Activated naive CD8-positive, alpha-beta T cell (primary cell): Measurements from ENCODE around the gene CARD19.
A peak's percentile ranks its signal among the peaks of the same experiment; 100 is the strongest.

Experiments
- H3K27ac Mint-ChIP-seq: one replicate; pipeline ENCODE4 v1.8.0; 2021; ENCODE audit warnings: mixed read lengths
- H3K27me3 Mint-ChIP-seq: one replicate; pipeline ENCODE4 v1.8.0; 2021; ENCODE audit warnings: mixed read lengths
- H3K36me3 Mint-ChIP-seq: one replicate; pipeline ENCODE4 v1.8.0; 2021; ENCODE audit warnings: mixed read lengths
- H3K4me1 Mint-ChIP-seq: one replicate; pipeline ENCODE4 v1.8.0; 2021; ENCODE audit warnings: low read depth, mixed read lengths
- H3K4me3 Mint-ChIP-seq: one replicate; pipeline ENCODE4 v1.8.0; 2021; ENCODE audit warnings: mild to moderate bottlenecking, mixed read lengths
- H3K9me3 Mint-ChIP-seq: one replicate; pipeline ENCODE4 v1.8.0; 2021; ENCODE audit warnings: low read depth, mixed read lengths

The CARD19 gene

DNA sequence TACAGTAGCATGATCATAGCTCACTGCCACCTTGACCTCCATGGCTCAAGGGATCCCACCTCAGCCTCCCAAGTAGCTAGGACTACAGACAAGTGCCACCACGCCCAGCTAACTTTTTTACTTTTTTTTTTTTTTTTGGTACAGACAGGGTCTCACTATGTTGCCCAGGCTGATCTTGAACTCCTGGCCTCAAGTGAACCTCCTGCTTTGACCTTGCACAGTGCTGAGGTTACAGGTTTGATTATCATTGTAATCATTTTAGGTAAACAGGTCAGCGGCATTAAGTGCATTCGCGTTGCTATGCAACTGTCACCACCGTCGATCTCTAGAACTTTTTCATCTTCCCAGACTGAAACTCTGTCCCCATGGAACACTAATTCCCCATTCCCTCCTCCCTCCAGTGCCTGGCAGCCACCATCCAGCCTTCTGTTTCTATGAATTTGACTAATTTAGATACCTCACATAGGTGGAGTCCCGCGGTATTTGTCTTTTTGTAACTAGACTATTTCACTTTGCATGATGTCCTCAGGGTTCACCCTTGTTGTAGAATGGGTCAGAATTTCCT is 5.8 kb upstream of the CARD19 start:
- H3K9me3 Mint-ChIP-seq: no peaks in the 10 kb centered on the region
- H3K27ac Mint-ChIP-seq: peak overlapping the region; percentile 67
- peaks cover 56% of the 10 kb centered on the region for H3K4me1 Mint-ChIP-seq
- H3K4me3 Mint-ChIP-seq: no peak overlapping the region
- no peaks in the 10 kb centered on the region for H3K27me3 Mint-ChIP-seq
- peaks cover 18% of the 10 kb centered on the region for H3K36me3 Mint-ChIP-seq

DNA sequence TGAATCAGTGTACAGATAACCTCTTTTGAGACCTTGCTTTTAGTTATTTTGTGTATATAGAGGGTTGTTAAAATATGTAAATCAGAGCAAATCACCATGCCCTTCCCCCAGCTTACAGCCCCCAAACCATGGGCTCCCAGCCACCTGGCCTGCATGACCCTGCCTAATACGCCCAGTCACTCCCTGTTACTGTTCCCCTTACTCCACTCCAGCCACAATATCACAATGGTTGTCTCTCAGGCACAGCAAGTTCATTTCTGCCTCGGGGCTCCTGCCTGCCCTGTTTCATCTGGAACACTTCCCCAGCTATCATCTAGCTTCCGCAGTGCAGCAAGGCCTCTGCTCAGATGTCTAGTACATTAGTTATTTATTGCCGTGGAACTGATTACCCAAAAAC is 5.0 kb upstream of the CARD19 start:
- no peaks in the 10 kb centered on the region for H3K27me3 Mint-ChIP-seq
- H3K4me1 Mint-ChIP-seq: peaks cover 56% of the 10 kb centered on the region
- no peaks in the 10 kb centered on the region for H3K9me3 Mint-ChIP-seq
- H3K36me3 Mint-ChIP-seq: peaks cover 13% of the 10 kb centered on the region
- peak overlapping the region; percentile 28 for H3K4me3 Mint-ChIP-seq
- H3K27ac Mint-ChIP-seq: peak overlapping the region; percentile 76

DNA sequence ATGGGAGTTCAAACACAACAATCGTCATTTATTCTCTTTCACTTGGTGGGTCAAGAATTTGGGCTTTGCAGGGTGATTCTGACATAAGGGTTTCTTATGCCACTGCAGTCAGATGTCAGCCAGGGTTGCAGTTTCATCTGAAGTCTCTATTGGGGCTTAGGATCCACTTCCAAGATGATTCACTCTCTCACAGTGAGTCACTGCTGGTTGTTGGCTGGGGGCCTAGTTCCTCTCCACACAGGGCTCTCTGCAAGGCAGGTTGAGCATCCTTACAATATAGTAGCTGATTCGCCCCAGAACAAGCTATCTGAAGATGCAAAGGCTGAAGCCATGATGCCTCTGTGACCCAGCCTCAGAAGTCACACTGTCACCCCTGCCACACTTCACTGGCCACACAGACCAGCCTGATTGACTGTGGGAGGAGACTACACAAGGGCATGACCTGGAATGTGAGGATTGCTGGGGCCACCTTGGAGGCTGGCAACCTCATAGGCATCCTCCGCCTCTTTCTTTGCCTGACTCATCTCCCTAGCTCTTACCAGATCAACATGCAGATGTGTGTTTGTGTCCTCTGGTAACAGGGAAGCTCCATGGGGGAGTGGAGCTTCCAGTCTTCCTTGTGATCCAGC is 4.5 kb upstream of the CARD19 start:
- H3K27me3 Mint-ChIP-seq: no peaks in the 10 kb centered on the region
- no peaks in the 10 kb centered on the region for H3K9me3 Mint-ChIP-seq
- H3K36me3 Mint-ChIP-seq: peaks cover 13% of the 10 kb centered on the region
- peaks cover 56% of the 10 kb centered on the region for H3K4me1 Mint-ChIP-seq
- H3K4me3 Mint-ChIP-seq: peak overlapping the region; percentile 28
- H3K27ac Mint-ChIP-seq: peak overlapping the region; percentile 76

DNA sequence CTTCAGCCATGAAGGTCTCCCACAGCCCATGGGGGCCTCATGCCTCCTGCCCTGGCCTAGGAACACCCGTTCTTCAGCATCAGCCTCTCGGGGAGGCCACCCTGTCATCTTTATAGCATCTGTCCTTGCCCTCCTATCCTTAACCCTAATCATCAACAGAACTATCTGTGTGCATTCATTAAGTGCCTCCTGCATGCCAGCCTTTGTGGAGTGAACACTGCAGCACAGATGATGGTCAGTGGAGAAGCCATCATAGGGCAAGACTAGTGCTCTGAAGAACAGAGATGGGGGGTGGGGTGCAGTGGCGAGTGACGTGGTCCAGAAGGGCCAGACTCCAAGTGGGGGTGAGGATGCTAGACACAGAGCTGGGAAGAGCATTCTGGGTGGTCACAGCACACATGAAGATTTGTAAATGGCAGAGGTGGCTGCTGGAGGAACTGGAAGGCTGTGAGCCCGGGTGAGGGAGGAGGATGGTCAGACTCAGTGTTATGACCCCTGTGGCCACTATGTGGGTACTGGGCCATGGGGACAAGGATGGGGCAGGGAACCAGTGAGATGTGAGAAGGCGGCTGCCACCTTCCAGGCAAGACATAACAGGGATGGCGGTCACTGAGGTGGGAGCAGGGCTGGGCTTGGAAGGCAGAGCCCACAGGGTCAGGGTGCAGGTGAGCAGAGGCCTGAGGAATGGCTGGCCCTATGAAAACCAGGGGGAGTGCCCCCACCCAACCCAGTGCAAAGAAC is 3.6 kb upstream of the CARD19 start:
- Mint-ChIP-seq H3K27me3 (no peaks in the 10 kb centered on the region), H3K4me1 (peaks cover 62% of the 10 kb centered on the region), H3K4me3 (peak overlapping the region; percentile 28), H3K9me3 (no peaks in the 10 kb centered on the region), H3K27ac (peak overlapping the region; percentile 76), H3K36me3 (peaks cover 13% of the 10 kb centered on the region)

DNA sequence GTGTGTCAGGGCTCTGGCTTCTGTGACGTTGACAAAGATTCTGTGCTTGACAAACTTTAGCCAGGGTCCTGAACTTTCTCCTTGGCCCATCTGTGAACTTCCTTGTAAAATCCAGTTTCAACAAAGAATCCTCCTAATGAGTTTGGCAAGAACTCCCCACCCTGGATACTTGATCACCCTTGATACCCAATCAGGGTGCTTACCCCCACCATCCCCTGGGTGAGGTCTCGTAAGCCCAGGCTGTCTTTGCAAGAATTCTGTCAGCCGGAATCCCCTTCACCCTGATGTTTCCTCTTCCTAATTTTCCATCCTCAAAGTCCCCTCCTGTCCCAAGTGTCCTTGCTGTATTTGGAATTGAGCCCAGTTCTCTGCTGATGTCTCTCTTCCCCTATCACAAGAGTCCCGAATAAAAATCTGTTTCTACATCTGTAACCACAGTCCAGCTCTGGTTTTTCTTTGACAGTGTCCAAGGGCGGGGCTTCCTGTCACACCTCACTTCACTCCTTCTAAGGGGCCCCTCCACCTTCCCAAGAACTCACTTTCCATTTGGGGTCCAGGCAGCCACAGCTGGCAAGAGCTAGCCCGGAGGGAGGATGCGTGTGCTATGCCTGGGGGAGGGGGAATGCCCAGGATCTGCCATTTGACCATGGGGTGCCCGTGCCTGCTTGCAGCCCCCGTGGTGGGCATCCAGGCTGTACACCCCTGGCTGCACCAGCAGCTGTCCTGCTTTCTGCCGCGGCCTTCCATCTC is 2.7 kb upstream of the CARD19 start:
- peak overlapping the region; percentile 81 for H3K27ac Mint-ChIP-seq
- no peaks in the 10 kb centered on the region for H3K9me3 Mint-ChIP-seq
- H3K36me3 Mint-ChIP-seq: peaks cover 13% of the 10 kb centered on the region
- H3K4me1 Mint-ChIP-seq: peaks cover 71% of the 10 kb centered on the region
- H3K4me3 Mint-ChIP-seq: peak overlapping the region; percentile 2
- no peaks in the 10 kb centered on the region for H3K27me3 Mint-ChIP-seq

DNA sequence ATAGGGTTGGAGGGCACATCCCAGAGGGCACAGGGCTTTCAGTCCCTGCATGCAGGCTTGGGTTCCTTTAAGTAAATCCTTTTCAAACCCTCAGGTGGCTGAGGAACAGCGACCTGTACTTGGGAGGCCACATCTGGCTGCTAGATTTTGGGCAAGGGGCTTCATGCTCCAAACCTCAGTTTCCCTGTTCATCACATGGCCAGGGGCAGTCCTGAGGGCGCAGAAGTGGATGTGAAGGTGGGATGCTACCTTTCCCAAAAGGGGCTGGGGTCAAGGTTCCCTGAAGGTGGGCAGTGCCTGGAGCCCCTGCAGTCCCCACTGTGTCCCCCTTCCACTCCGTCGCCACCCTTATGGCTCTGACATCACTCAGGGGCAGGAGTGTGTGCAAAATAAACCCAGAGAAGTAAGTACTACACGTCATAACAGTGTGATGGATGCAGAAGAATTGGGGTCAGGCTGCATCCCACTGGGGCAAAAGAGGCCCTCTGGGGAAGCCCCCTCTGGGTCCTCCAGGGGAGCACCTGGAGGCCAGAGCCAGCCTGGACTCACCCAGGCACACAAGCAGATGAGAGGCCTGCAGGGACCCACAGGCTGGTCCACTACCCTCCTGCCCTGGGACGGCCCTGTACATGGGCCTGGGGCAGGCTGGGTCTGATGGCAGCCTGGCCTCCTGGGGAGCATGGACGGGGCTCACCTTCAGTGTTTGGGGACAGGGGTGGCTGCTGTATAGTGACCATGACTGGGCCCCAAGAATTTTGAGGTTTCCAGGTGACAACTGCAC is 1.9 kb upstream of the CARD19 start:
- Mint-ChIP-seq H3K4me3 (peak overlapping the region; percentile 86), H3K9me3 (no peaks in the 10 kb centered on the region), H3K36me3 (peaks cover 11% of the 10 kb centered on the region), H3K27ac (peak overlapping the region; percentile 92), H3K4me1 (peaks cover 68% of the 10 kb centered on the region), H3K27me3 (no peaks in the 10 kb centered on the region)

DNA sequence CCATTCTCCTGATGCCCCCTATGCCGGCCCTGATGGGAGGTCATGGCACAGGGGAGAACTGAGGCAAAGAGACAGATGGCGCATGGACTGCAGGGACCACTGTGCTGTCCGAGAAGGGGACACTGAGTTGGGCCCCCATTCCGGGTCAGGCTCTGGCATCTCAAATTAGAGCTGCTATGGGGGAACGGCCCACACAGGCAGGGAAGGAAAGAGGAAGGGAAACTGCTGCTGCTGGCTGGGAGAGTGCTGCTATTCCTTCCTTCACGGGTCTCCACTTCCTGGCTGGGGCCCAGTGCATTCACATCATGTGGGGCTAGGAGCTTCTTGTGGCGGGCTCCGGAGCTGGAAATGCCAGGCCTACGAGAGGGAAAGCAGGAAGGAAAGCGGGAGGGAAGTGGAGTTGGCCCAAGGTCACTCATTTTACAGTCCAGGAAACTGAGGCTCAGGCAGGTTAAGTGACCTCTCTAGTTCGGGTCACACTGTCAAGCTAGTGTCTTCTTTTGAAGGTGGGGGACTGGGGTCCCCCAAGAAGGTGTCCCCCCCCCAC is 1.3 kb upstream of the CARD19 start:
- H3K36me3 Mint-ChIP-seq: peaks cover 7% of the 10 kb centered on the region
- H3K9me3 Mint-ChIP-seq: no peaks in the 10 kb centered on the region
- H3K27ac Mint-ChIP-seq: peak overlapping the region; percentile 92
- H3K27me3 Mint-ChIP-seq: no peaks in the 10 kb centered on the region
- H3K4me3 Mint-ChIP-seq: peak overlapping the region; percentile 86
- peaks cover 67% of the 10 kb centered on the region for H3K4me1 Mint-ChIP-seq

DNA sequence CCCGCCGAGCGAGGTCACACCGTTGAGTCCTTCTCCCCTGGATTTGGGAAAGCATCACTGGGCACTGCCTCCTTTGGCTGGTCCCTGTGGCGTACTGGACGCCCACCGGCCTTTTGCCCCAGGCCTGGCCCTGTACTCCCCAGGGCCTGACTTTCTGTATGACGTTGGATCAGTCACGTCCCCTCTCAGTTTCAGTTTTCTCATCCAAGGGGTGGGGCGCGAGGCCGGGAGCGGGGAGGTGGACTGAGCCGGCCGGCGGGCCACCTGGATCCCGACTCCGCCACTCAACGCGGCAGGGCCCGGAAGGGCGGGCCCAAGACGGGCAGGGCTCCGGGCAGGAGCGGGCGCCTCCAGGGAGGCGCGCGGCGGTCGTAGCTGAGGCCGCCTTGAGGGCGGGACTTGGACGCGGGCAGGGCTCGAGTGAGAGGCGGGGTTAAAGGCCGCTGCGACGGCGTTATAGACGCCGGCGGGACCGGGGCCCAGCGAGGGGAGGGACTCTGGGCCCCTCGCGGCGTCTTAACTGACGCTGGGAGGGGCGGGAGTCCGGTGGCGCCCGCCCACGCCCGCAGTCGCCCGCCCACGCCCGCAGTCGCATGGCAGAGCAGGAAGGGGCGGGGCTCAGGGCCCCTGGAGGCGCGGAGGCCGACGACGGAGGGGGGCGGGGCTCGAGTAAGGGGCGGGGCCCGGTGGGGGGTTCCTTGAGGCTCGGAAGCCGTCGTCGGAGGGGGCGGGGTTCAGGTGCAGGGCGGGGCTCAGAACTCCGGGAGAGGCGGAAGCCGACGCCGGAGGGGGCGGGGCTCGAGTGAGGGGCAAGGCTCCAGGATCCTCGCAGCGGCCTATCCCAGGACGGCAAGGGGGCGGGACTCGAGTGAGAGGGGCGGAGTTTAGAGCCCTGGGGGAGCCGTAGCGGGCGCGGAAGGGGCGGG is 549 bp upstream of the CARD19 start:
- no peaks in the 10 kb centered on the region for H3K9me3 Mint-ChIP-seq
- H3K4me3 Mint-ChIP-seq: peak overlapping the region; percentile 86
- peaks cover 67% of the 10 kb centered on the region for H3K4me1 Mint-ChIP-seq
- H3K27ac Mint-ChIP-seq: peak overlapping the region; percentile 92
- no peaks in the 10 kb centered on the region for H3K27me3 Mint-ChIP-seq
- H3K36me3 Mint-ChIP-seq: peaks cover 4% of the 10 kb centered on the region

DNA sequence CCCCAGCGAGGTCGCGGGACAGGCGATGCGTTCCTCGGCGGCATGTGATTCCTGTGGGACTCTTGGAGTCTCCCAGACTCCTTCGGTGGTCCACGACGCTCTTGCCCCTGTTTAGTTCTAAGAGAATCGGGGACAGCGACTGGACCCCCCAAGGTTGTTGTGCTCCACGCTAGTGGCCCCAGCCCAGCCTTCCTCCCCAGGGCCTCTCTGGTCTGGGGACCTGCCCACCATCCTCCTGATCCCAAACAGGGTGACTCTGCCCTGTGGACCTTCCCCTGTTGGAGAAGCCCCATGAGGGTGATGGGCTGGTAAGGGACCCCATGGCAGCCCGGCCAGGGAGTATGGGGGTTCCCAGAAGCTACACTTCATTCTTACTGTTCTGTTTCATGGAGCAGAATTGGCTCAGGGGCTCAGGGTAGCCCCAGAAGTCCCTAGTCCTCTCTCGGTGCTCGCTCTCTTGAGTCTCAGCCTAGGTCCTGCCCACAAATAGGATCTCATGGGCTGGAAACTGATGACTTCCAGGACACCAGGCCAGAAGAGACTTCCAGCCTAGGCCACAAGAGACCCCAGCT is 880 bp downstream of the CARD19 start:
- Mint-ChIP-seq H3K36me3 (no peaks in the 10 kb centered on the region), H3K9me3 (no peaks in the 10 kb centered on the region), H3K27ac (peak overlapping the region; percentile 92), H3K4me1 (peaks cover 61% of the 10 kb centered on the region), H3K27me3 (no peaks in the 10 kb centered on the region), H3K4me3 (peak overlapping the region; percentile 87)

DNA sequence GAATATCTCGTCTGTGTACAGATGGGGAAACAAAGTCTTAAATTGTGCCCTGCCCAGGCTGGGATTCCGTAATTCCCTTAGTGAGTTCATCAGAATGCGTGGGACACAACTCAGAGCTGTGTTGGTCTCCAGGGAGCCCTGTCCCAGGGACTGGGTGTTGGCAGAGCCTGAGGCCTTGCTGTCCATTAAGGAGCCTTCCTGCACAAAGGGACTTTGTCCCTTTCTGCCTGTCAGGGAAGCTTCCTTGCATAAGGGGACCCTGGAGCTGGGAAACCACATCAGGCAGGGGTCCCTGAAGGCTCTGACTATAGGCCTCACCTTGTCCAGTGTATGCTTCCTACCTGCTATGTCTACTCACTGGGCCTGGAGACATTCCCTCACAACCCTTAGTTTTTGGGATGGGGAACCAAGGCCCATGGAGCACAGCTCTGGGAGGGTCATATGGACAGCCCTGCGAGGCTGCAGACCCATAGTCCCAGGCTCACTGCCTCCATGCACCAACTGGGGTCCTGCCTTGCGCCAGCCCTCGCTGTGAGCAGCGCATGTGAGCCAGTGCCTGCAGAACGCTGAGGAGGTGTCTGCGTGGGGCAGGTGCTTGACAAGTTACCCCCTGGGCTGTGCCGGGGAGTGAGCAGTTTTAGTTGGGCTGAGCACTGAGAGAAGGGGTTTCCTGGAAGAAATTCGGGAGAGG is 1.6 kb downstream of the CARD19 start:
- no peaks in the 10 kb centered on the region for H3K27me3 Mint-ChIP-seq
- peak overlapping the region; percentile 87 for H3K4me3 Mint-ChIP-seq
- H3K36me3 Mint-ChIP-seq: no peaks in the 10 kb centered on the region
- H3K4me1 Mint-ChIP-seq: peaks cover 59% of the 10 kb centered on the region
- no peaks in the 10 kb centered on the region for H3K9me3 Mint-ChIP-seq
- H3K27ac Mint-ChIP-seq: peak overlapping the region; percentile 92

DNA sequence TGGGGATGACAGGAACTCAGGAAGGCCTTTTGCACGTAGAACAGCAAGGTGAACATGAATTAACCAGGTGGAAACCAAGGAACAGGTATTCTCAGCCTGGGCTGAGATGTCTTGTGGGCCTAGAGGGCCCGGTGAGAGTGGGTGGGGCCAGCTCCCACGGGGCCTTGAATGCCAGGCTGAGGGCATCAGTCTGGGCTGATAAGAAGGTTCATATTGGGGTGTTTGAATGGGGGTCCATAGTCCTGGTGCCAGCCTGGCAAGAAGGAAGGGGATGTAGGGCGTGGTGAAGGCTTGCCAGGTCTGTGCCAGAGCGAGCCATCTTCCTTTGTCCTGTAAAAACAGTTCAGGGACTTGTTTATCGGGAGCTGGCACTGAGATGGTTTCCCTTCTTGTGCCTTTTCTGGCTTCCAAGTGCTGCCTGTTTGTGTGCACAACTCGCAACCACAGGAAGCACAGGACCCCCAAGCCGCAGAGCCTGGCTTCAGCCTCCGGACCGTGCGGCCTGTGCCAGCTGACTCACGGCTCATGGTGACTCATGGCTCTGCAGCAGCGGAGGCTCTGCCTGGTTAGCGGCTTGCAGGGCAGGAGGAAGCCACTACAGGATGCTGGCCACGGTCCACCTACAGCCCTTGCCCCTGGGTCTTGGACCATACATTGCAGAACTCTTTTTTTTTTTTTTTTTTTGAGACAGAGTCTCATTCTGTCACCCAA is 2.4 kb downstream of the CARD19 start:
- Mint-ChIP-seq H3K36me3 (peaks cover 2% of the 10 kb centered on the region), H3K4me3 (peak overlapping the region; percentile 87), H3K27ac (peak overlapping the region; percentile 83), H3K27me3 (no peaks in the 10 kb centered on the region), H3K9me3 (no peaks in the 10 kb centered on the region), H3K4me1 (peaks cover 58% of the 10 kb centered on the region)

DNA sequence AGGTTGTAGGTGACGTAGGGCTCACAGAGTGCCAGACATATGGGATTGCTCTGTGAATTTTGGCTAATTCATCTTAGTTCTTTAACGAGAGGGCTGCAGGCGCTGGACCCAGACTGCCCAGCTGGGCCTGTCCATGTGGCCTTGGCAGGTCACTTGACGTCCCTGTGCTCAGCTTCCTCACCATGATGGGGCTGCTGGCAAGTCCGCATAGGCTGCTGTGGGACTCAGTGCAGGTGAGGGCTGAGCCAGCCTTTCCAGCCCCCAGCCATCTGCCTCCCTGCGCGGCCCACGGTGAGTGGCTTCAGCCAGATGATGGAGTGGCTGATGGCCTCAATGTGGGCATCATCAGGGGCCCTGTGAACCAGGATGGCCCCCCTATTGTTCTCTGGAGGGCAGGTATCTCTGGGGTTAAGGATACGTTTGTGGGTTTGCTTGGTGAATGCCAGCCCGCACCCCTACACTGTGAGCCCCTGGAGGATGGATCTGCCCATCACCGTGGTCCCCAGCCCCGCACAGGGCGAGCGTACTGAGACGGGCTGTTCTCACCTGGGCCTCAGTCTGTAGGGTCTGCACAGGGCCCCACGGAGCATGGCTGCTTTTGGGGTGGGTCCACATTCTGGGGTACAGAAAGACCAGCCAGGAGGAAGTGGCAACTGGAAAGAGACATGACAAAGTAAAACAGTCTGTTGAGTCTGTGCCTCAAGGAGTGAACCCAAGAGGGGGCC is 3.7 kb downstream of the CARD19 start:
- H3K4me3 Mint-ChIP-seq: peak overlapping the region; percentile 59
- no peaks in the 10 kb centered on the region for H3K9me3 Mint-ChIP-seq
- no peaks in the 10 kb centered on the region for H3K27me3 Mint-ChIP-seq
- peak overlapping the region; percentile 56 for H3K27ac Mint-ChIP-seq
- H3K36me3 Mint-ChIP-seq: peaks cover 11% of the 10 kb centered on the region
- peaks cover 54% of the 10 kb centered on the region for H3K4me1 Mint-ChIP-seq
